Small intestine (tissue), 7 donors: ENCODE measurements around the gene BICRAL. TPM values are rescaled to one million over a fixed set of nuclear protein-coding genes. Genes with fewer than 3 reads are reported as not detected.
"Not testable (repeated sequence)": the region's sequence is repeated elsewhere in the genome, so short reads cannot be mapped to it uniquely, and the experiment has no call there.

ENCODE experiments used
- DNase-seq, 2 donors: peaks; one replicate each; pipeline versions ENCODE4 v3.0.0 to v3.0.0-alpha.2; 2013
- FAIRE-seq: peaks from 2 replicates; lab custom pipeline; 2012; peaks lifted over from hg19 to GRCh38; lab: Jason Lieb, UNC
- H3K27ac ChIP-seq, 3 donors: one replicate each; pipeline ENCODE4 v1.5.1; 2013; ENCODE audit warnings: low read length in 2 of 3, mild to moderate bottlenecking in 2 of 3, control low read depth in 1 of 3, inconsistent platforms in 1 of 3, low read depth in 1 of 3, moderate library complexity in 1 of 3
- H3K27me3 ChIP-seq, 3 donors: one replicate each; pipeline ENCODE4 v1.6.1; 2013; ENCODE audit warnings: low read length in 3 of 3, inconsistent platforms in 1 of 3; ENCODE audit not compliant: control insufficient read depth in 3 of 3, insufficient read depth in 3 of 3
- H3K36me3 ChIP-seq, 3 donors: one replicate each; pipeline ENCODE4 v1.6.1; 2013; ENCODE audit warnings: low read length in 3 of 3, inconsistent platforms in 1 of 3, low read depth in 1 of 3, mild to moderate bottlenecking in 1 of 3, moderate library complexity in 1 of 3; ENCODE audit not compliant: control insufficient read depth in 3 of 3, insufficient read depth in 2 of 3
- H3K4me1 ChIP-seq, 3 donors: one replicate each; pipeline ENCODE4 v1.6.1; 2013; ENCODE audit warnings: low read length in 2 of 3, inconsistent platforms in 1 of 3, low read depth in 1 of 3, mild to moderate bottlenecking in 1 of 3, moderate library complexity in 1 of 3; ENCODE audit not compliant: control insufficient read depth in 3 of 3, insufficient read depth in 2 of 3
- H3K4me3 ChIP-seq, 3 donors: one replicate each; pipeline ENCODE4 v1.5.1; 2013; ENCODE audit warnings: low read length in 3 of 3, control low read depth in 1 of 3, inconsistent platforms in 1 of 3, low read depth in 1 of 3, mild to moderate bottlenecking in 1 of 3, moderate library complexity in 1 of 3
- H3K9me3 ChIP-seq, 2 donors: one replicate each; pipeline ENCODE4 v1.6.1; 2013; ENCODE audit warnings: low read depth in 1 of 2, low read length in 1 of 2; ENCODE audit not compliant: control insufficient read depth in 2 of 2, insufficient read depth in 1 of 2
- WGBS, 3 donors: extraction: QIAGEN DNeasy Blood & Tissue Kit; methylation state at CpG; one replicate each; pipeline ENCODE4 v1.1.7; 2013; 5-methylcytosine and 5-hydroxymethylcytosine counted together
- polyA plus RNA-seq, 4 donors: library from polyadenylated mRNA; stranded (reverse) in 3 of 4; unstranded in 1 of 4; fragments of 200-250 nt in 3 of 4; fragments of 120-200 nt in 1 of 4; gene quantifications; one replicate each; pipeline versions ENCODE4 v1.2.1 to v1.2.3, GENCODE V29; 2013
- donor health status: healthy with polysubstance abuse.
- donor health status: control.
- donor health status: control.
- donor health status: Bipolar disorder and iron deficiency.
- donor health status: healthy.

The BICRAL gene
- polyA plus RNA-seq, 4 donors, result 3.2 to 15.4 (median 4.7) TPM

- no peaks in the 10 kb centered on the region for H3K27me3 ChIP-seq
- H3K4me1 ChIP-seq, result no peaks in the 10 kb centered on the region
- DNase-seq, result no peak
- no peak overlapping the region for H3K27ac ChIP-seq
- 86 to 100% (median 99%) methylated on average over 1 of the region's 1 CpG for WGBS, 3 donors
- no peak overlapping the region for H3K4me3 ChIP-seq
- H3K9me3 ChIP-seq, result no peaks in the 10 kb centered on the region
- no peak for FAIRE-seq
- peaks cover 0 to 4% (median 0%) of the 10 kb centered on the region in 3 donors for H3K36me3 ChIP-seq
Measured at GRCh38 chr6:42795651-42796050, 13.8 kb downstream of the BICRAL start.

GRCh38 chr6:42796171-42796570, 14.3 kb downstream of the BICRAL start:
- H3K9me3 ChIP-seq, result no peaks in the 10 kb centered on the region
- no peaks in the 10 kb centered on the region for H3K27me3 ChIP-seq
- no peaks in the 10 kb centered on the region for H3K4me1 ChIP-seq
- no peak overlapping the region for H3K4me3 ChIP-seq
- peaks cover 0 to 2% (median 0%) of the 10 kb centered on the region in 3 donors for H3K36me3 ChIP-seq
- H3K27ac ChIP-seq, result no peak overlapping the region
- DNase-seq (peak in 1 of 2 donors; percentile 65), FAIRE-seq (no peak)
- 77 to 82% (median 78%) methylated on average over 4 of the region's 4 CpGs for WGBS, 3 donors

GRCh38 chr6:42797696-42798095, 15.8 kb downstream of the BICRAL start:
- whole genome bisulfite sequencing, 3 donors, result 69 to 87% (median 84%) methylated on average over 3 of the region's 3 CpGs
- H3K27me3 ChIP-seq, DNase-seq, H3K9me3 ChIP-seq, H3K4me3 ChIP-seq, H3K27ac ChIP-seq, H3K36me3 ChIP-seq, H3K4me1 ChIP-seq, FAIRE-seq: not testable (repeated sequence)

GRCh38 chr6:42805297-42805861, 23.5 kb downstream of the BICRAL start:
- Histone ChIP-seq H3K27ac (no peak overlapping the region), H3K36me3 (peaks cover 0 to 10% (median 3%) of the 10 kb centered on the region in 3 donors), H3K4me1 (no peaks in the 10 kb centered on the region), H3K27me3 (no peaks in the 10 kb centered on the region), H3K9me3 (no peaks in the 10 kb centered on the region), H3K4me3 (no peak overlapping the region)
- no peak for FAIRE-seq
- peak in 1 of 2 donors; percentile 54 for DNase-seq
- 29 to 84% (median 39%) methylated on average over 7 of the region's 7 CpGs for WGBS, 3 donors

- H3K27me3 ChIP-seq, FAIRE-seq, H3K36me3 ChIP-seq, H3K9me3 ChIP-seq, DNase-seq, H3K27ac ChIP-seq, H3K4me3 ChIP-seq, H3K4me1 ChIP-seq: not testable (repeated sequence)
- WGBS, 3 donors, result 96 to 99% (median 98%) methylated on average over 5 to 7 of the region's 7 CpGs
Measured at GRCh38 chr6:42806359-42806758, 24.5 kb downstream of the BICRAL start.

GRCh38 chr6:42808492-42809483, 26.9 kb downstream of the BICRAL start:
- no peaks in the 10 kb centered on the region for H3K4me1 ChIP-seq
- H3K27ac ChIP-seq, result no peak overlapping the region
- no peak for DNase-seq
- H3K36me3 ChIP-seq, result peaks cover 0 to 11% (median 3%) of the 10 kb centered on the region in 3 donors
- H3K9me3 ChIP-seq, result no peaks in the 10 kb centered on the region
- no peak for FAIRE-seq
- 78 to 85% (median 81%) methylated on average over 11 of the region's 11 CpGs for WGBS, 3 donors
- no peaks in the 10 kb centered on the region for H3K27me3 ChIP-seq
- H3K4me3 ChIP-seq, result no peak overlapping the region

- Histone ChIP-seq H3K27ac (no peak overlapping the region), H3K9me3 (no peaks in the 10 kb centered on the region), H3K27me3 (no peaks in the 10 kb centered on the region), H3K36me3 (peaks cover 0 to 18% (median 3%) of the 10 kb centered on the region in 3 donors), H3K4me3 (no peak overlapping the region), H3K4me1 (no peaks in the 10 kb centered on the region)
- FAIRE-seq (no peak), DNase-seq (no peak)
- WGBS, 3 donors, result 65 to 68% (median 66%) methylated on average over 2 of the region's 2 CpGs
Measured at GRCh38 chr6:42813074-42813645, 31.3 kb downstream of the BICRAL start.

GRCh38 chr6:42813906-42814444, 32.1 kb downstream of the BICRAL start:
- peaks cover 0 to 14% (median 3%) of the 10 kb centered on the region in 3 donors for H3K36me3 ChIP-seq
- H3K9me3 ChIP-seq, result no peaks in the 10 kb centered on the region
- H3K27me3 ChIP-seq, result no peaks in the 10 kb centered on the region
- 82 to 93% (median 89%) methylated on average over 5 of the region's 5 CpGs for WGBS, 3 donors
- H3K27ac ChIP-seq, result no peak overlapping the region
- H3K4me1 ChIP-seq, result peaks cover 0 to 4% (median 0%) of the 10 kb centered on the region in 3 donors
- FAIRE-seq (no peak), DNase-seq (no peak)
- no peak overlapping the region for H3K4me3 ChIP-seq
